H1 (cell line): Measurements from ENCODE around the gene LIAS. TPM values are rescaled to one million over a fixed set of nuclear protein-coding genes. Genes with fewer than 3 reads are reported as not detected.

Experiments used
- CTCF ChIA-PET: fragments of 300-600 bp; sonication (Branson Sonifier 250); formaldehyde crosslinking; loops from one replicate; lab custom pipeline; 2021; ENCODE audit not compliant: partially characterized antibody; lab: Charles Lee
- POLR2A ChIA-PET: fragments of 300-600 bp; sonication (Branson Sonifier 250); formaldehyde crosslinking; loops from one replicate; lab custom pipeline; 2021; ENCODE audit warnings: inconsistent platforms; ENCODE audit not compliant: partially characterized antibody; lab: Charles Lee
- DNase-seq, 2 experiments: peaks; one replicate each; pipeline versions ENCODE4 v3.0.0 to v3.0.0-alpha.2; 2010 to 2022; ENCODE audit warnings: low spot score in 2 of 2, low read depth in 1 of 2, mixed read lengths in 1 of 2
- FAIRE-seq: peaks from 2 replicates; lab custom pipeline; 2011; peaks lifted over from hg19 to GRCh38; lab: Jason Lieb, UNC
- H2AFZ ChIP-seq: 2 replicates; pipeline ENCODE4 v1.8.1; 2012; ENCODE audit warnings: low read length, inconsistent platforms
- H2AK5ac ChIP-seq: 2 replicates; pipeline ENCODE4 v1.6.1; 2013; ENCODE audit warnings: low read depth, low read length
- H2BK120ac ChIP-seq: replicated peaks from 2 replicates; pipeline ENCODE3; 2013; ENCODE audit warnings: low read depth, low read length, inconsistent platforms
- H2BK12ac ChIP-seq: 2 replicates; pipeline ENCODE4 v1.6.1; 2013; ENCODE audit warnings: low read depth, low read length
- H2BK15ac ChIP-seq: 2 replicates; pipeline ENCODE4 v1.6.1; 2013; ENCODE audit warnings: low read length
- H2BK20ac ChIP-seq: 2 replicates; pipeline ENCODE4 v1.6.1; 2013; ENCODE audit warnings: low read length
- H2BK5ac ChIP-seq: 2 replicates; pipeline ENCODE4 v1.6.1; 2013; ENCODE audit warnings: low read depth, low read length
- H3K14ac ChIP-seq: 2 replicates; pipeline ENCODE4 v1.6.1; 2013; ENCODE audit warnings: inconsistent platforms; ENCODE audit not compliant: insufficient read length
- H3K18ac ChIP-seq: 2 replicates; pipeline ENCODE4 v1.6.1; 2013; ENCODE audit warnings: low read length; ENCODE audit errors: extremely low read depth
- H3K23ac ChIP-seq: 2 replicates; pipeline ENCODE4 v1.6.1; 2013; ENCODE audit warnings: inconsistent platforms; ENCODE audit not compliant: insufficient read length
- H3K23me2 ChIP-seq: 2 replicates; pipeline ENCODE4 v1.6.1; 2013; ENCODE audit warnings: low read depth, low read length
- H3K27ac ChIP-seq: 2 replicates; pipeline ENCODE4 v1.6.1; 2011; ENCODE audit warnings: low read depth, low read length, inconsistent platforms
- H3K27me3 ChIP-seq, 4 experiments: replicated peaks in 1 of 4; 1 replicate in 1 of 4; 2 replicates in 3 of 4; pipeline versions ENCODE4 v1.6.1 to v1.8.1; 2011 to 2013; ENCODE audit warnings: low read length in 3 of 4, mild to moderate bottlenecking in 3 of 4, inconsistent platforms in 2 of 4, mixed read lengths in 2 of 4, moderate library complexity in 1 of 4; ENCODE audit not compliant: control insufficient read depth in 3 of 4, insufficient read depth in 3 of 4; ENCODE audit errors: extremely low read depth in 1 of 4
- H3K36me3 ChIP-seq, 4 experiments: 2 replicates each; pipeline versions ENCODE4 v1.6.1 to v1.8.1; 2011 to 2013; ENCODE audit warnings: mild to moderate bottlenecking in 4 of 4, low read length in 3 of 4, moderate library complexity in 2 of 4, control low read depth in 1 of 4, inconsistent platforms in 1 of 4; ENCODE audit not compliant: insufficient read depth in 4 of 4, control insufficient read depth in 2 of 4
- H3K4ac ChIP-seq: replicated peaks from 2 replicates; pipeline ENCODE3; 2013; ENCODE audit warnings: low read length, low read depth, mixed read lengths, inconsistent platforms; ENCODE audit not compliant: insufficient read length
- H3K4me1 ChIP-seq, 4 experiments: replicated peaks in 1 of 4; 1 replicate in 1 of 4; 2 replicates in 3 of 4; pipeline versions ENCODE4 v1.6.1 to v1.8.1; 2011 to 2013; ENCODE audit warnings: low read length in 3 of 4, inconsistent platforms in 2 of 4, mixed read lengths in 1 of 4; ENCODE audit not compliant: insufficient read depth in 4 of 4, control insufficient read depth in 3 of 4
- H3K4me2 ChIP-seq, 2 experiments: 2 replicates each; pipeline versions ENCODE4 v1.6.1 to v1.8.1; 2011 to 2013; ENCODE audit warnings: low read depth in 2 of 2, low read length in 2 of 2, control low read depth in 1 of 2, inconsistent platforms in 1 of 2, mild to moderate bottlenecking in 1 of 2; ENCODE audit not compliant: insufficient read depth in 1 of 2
- H3K4me3 ChIP-seq, 4 experiments: fragments of 200-600, 300-600 bp in 1 of 4; sonication (generic), shearing (Covaris generic), sonication (Bioruptor Twin) in 1 of 4; 2 replicates each; pipeline versions ENCODE4 v1.5.1 to v1.8.1; 2011 to 2016; ENCODE audit warnings: low read length in 4 of 4, low read depth in 3 of 4, control low read depth in 2 of 4, inconsistent platforms in 2 of 4, mild to moderate bottlenecking in 2 of 4, mixed read lengths in 1 of 4, moderate library complexity in 1 of 4; ENCODE audit not compliant: insufficient read depth in 2 of 4; ENCODE audit errors: extremely low read depth in 1 of 4
- H3K56ac ChIP-seq: replicated peaks from 2 replicates; pipeline ENCODE3; 2013; ENCODE audit warnings: low read depth, mild to moderate bottlenecking, mixed read lengths, low read length, inconsistent platforms; ENCODE audit not compliant: insufficient read length
- H3K79me1 ChIP-seq: 2 replicates; pipeline ENCODE4 v1.6.1; 2013; ENCODE audit warnings: low read depth, low read length, control low read depth
- H3K79me2 ChIP-seq, 2 experiments: 2 replicates each; pipeline versions ENCODE4 v1.6.1 to v1.8.1; 2012 to 2013; ENCODE audit warnings: low read length in 2 of 2, mild to moderate bottlenecking in 2 of 2, inconsistent platforms in 1 of 2; ENCODE audit not compliant: insufficient read depth in 2 of 2, control insufficient read depth in 1 of 2
- H3K9ac ChIP-seq, 4 experiments: replicated peaks in 1 of 4; 1 replicate in 1 of 4; 2 replicates in 3 of 4; pipeline versions ENCODE4 v1.6.1 to v1.8.1; 2011 to 2013; ENCODE audit warnings: low read depth in 3 of 4, low read length in 3 of 4, control low read depth in 2 of 4, mild to moderate bottlenecking in 2 of 4, moderate library complexity in 2 of 4, inconsistent platforms in 1 of 4; ENCODE audit errors: extremely low read depth in 1 of 4
- H3K9me3 ChIP-seq, 2 experiments: 2 replicates each; pipeline versions ENCODE4 v1.6.1 to v1.8.1; 2012 to 2013; ENCODE audit warnings: mild to moderate bottlenecking in 2 of 2, moderate library complexity in 2 of 2, control low read depth in 1 of 2, inconsistent platforms in 1 of 2, low read depth in 1 of 2, low read length in 1 of 2, mixed read lengths in 1 of 2; ENCODE audit not compliant: insufficient read depth in 2 of 2
- H4K20me1 ChIP-seq, 2 experiments: replicated peaks in 1 of 2; 2 replicates each; pipeline versions ENCODE3 to v1.8.1; 2011 to 2013; ENCODE audit warnings: inconsistent platforms in 2 of 2, low read length in 2 of 2, mild to moderate bottlenecking in 1 of 2; ENCODE audit not compliant: insufficient read depth in 2 of 2, control insufficient read depth in 1 of 2
- H4K5ac ChIP-seq: 2 replicates; pipeline ENCODE4 v1.6.1; 2013; ENCODE audit warnings: low read length, low read depth, mixed read lengths, inconsistent platforms; ENCODE audit not compliant: insufficient read length
- H4K8ac ChIP-seq: 2 replicates; pipeline ENCODE4 v1.8.0; 2013; ENCODE audit warnings: mild to moderate bottlenecking, moderate library complexity, low read length, inconsistent platforms; ENCODE audit not compliant: insufficient read depth; ENCODE audit errors: extremely low read depth
- H4K91ac ChIP-seq: replicated peaks from 2 replicates; pipeline ENCODE3; 2013; ENCODE audit warnings: low read length, mixed read lengths, inconsistent platforms; ENCODE audit not compliant: insufficient read length
- TEAD4 ChIP-seq: IDR thresholded peaks from 2 replicates; pipeline ENCODE4 v1.6.1; 2012; ENCODE audit warnings: low read depth, low read length, inconsistent platforms, mixed read lengths
- WGBS, 2 experiments: shearing (Covaris generic) in 1 of 2; methylation state at CpG; one replicate each; pipeline versions ENCODE4 v1.1.6 to v1.1.7; 2013 to 2015; ENCODE audit warnings: low lambda C conversion rate in 2 of 2, mixed read lengths in 2 of 2, inconsistent platforms in 1 of 2, low coverage in 1 of 2, missing lambda C conversion rate in 1 of 2; ENCODE audit not compliant: insufficient replicate concordance in 2 of 2, insufficient coverage in 1 of 2, insufficient read length in 1 of 2; ENCODE audit errors: extremely low coverage in 1 of 2, missing lambda C conversion rate in 1 of 2; 5-methylcytosine and 5-hydroxymethylcytosine counted together
- polyA plus RNA-seq, 7 experiments: library from polyadenylated mRNA; depleted of rRNA in 3 of 7; stranded (reverse) in 5 of 7; unstranded in 2 of 7; fragments of >200 nt in 5 of 7; fragments of 200-250 nt in 2 of 7; gene quantifications; 1 replicate in 5 of 7; 2 replicates in 1 of 7; 4 replicates in 1 of 7; pipeline versions ENCODE4 v1.2.1 to v1.2.3, GENCODE V29; 2011 to 2013; ENCODE audit warnings: missing spikeins in 2 of 7, mixed read lengths in 2 of 7
- total RNA-seq: library from RNA; stranded (reverse); fragmentation: NEBNext Ultra II Directional; extraction: Animal tissue kit (Norgen Biotek cat#: 25700); gene quantifications from 2 replicates; pipeline ENCODE4 v1.2.1, GENCODE V29; 2021

LIAS gene
- total and polyA plus RNA-seq, 2 of the 8 experiments (the other 6 are each of a cell fraction or from before 2014, with no cell fraction given): 10.5 to 24.9 TPM

DNA sequence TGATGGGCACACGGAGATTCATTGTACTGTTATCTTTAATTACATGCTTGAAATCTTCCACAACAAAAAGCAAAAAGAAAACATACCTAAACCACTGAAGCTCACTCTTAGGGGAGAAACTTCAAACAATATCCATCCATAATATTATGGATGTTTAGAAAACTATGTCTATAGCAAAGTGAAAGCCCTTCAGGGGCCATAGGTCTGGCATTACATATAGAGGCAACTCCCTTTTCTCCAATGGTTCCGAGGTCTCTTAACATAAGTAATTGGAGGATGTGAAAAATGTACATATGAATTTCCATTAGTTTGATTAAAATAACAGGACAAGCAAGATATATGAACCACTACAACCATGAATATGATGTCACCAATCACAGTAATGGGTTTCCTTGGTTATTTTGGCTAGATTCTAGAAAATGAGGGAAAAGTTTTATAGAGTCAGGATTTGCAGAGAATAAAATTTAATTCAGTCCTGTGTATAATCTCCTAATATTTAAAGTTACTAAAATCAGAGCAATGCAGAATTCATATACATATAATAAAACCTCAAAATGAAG, 57.6 kb downstream of the LIAS start:
- Histone ChIP-seq H4K20me1 (peaks cover 0 to 1% of the 10 kb centered on the region in 2 experiments), H3K56ac (no peak overlapping the region), H2AK5ac (no peak overlapping the region), H2BK120ac (no peak overlapping the region), H3K9ac (no peak overlapping the region), H3K9me3 (no peaks in the 10 kb centered on the region), H3K27me3 (no peaks in the 10 kb centered on the region), H2AFZ (no peak overlapping the region), H2BK5ac (no peak overlapping the region), H3K18ac (no peak overlapping the region), H4K5ac (no peak overlapping the region), H2BK15ac (no peak overlapping the region), H3K14ac (no peak overlapping the region), H3K4me3 (no peak overlapping the region), H3K27ac (no peak overlapping the region), H3K23ac (no peak overlapping the region), H3K4me1 (no peaks in the 10 kb centered on the region), H3K79me2 (peaks cover 0 to 7% of the 10 kb centered on the region in 2 experiments; a peak in 2 of 4 replicates), H3K36me3 (peaks cover 0 to 56% (median 17%) of the 10 kb centered on the region in 4 experiments; a peak in 6 of 8 replicates), H3K4ac (no peak overlapping the region), H3K79me1 (no peaks in the 10 kb centered on the region), H3K4me2 (no peak overlapping the region), H2BK12ac (no peak overlapping the region), H2BK20ac (no peak overlapping the region), H3K23me2 (no peaks in the 10 kb centered on the region), H4K8ac (no peak overlapping the region), H4K91ac (no peak overlapping the region)
- no peak for DNase-seq
- 88% methylated on average over 2 of the region's 2 CpGs; no CpG with 5 or more reads in 1 of the 2 experiments for WGBS, 2 experiments
- ChIA-PET CTCF (interaction anchor here (0.6 kb wide), 1 partner anchor 444 kb away, joined by 3 read pairs; no protein-coding TSS in a partner anchor), POLR2A (no interaction called here)
- FAIRE-seq: no peak
- no peak for TF ChIP-seq TEAD4
